NCI-H146 treated with DMSO at 0.1 percent for 48 hours (cell line): Measurements from ENCODE around the gene IGFBP6.

Experiments used
- DNase-seq: peaks from one replicate; lab custom pipeline; 2025; ENCODE audit not compliant: unreplicated experiment; lab: John Stamatoyannopoulos, UW

IGFBP6 gene, protein sequence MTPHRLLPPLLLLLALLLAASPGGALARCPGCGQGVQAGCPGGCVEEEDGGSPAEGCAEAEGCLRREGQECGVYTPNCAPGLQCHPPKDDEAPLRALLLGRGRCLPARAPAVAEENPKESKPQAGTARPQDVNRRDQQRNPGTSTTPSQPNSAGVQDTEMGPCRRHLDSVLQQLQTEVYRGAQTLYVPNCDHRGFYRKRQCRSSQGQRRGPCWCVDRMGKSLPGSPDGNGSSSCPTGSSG

DNA sequence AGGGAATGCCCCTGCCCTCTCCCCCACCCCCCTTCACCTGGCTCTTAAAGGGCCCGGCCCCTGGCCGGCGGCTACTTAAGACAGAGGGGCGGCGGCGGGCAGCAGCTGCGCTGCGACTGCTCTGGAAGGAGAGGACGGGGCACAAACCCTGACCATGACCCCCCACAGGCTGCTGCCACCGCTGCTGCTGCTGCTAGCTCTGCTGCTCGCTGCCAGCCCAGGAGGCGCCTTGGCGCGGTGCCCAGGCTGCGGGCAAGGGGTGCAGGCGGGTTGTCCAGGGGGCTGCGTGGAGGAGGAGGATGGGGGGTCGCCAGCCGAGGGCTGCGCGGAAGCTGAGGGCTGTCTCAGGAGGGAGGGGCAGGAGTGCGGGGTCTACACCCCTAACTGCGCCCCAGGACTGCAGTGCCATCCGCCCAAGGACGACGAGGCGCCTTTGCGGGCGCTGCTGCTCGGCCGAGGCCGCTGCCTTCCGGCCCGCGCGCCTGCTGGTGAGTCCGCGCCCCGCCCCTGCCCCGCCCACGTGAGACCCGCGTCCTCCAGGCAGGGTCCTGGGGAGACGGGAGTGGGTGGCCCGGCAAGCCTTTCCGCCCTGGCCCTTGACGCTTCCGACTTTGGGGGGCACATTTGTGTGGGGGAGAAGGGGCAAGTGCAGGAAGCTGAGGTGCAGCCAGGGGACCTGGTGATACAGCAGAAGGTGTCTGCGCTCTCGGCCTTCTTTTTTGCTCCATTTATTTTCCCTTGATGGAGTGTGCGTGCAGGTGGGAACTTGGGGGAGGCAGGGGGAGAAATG is at the start of gene IGFBP6:
TSS of gene IGFBP6 (plus strand) at position 104 of the 790 bp plus-strand sequence. CDS start at position 155, 51 bp downstream.
- peak; percentile 9 for DNase-seq

- no peak for DNase-seq
Measured at GRCh38 chr12:53048033-53048779, 49.3 kb upstream of the IGFBP6 start.

DNA sequence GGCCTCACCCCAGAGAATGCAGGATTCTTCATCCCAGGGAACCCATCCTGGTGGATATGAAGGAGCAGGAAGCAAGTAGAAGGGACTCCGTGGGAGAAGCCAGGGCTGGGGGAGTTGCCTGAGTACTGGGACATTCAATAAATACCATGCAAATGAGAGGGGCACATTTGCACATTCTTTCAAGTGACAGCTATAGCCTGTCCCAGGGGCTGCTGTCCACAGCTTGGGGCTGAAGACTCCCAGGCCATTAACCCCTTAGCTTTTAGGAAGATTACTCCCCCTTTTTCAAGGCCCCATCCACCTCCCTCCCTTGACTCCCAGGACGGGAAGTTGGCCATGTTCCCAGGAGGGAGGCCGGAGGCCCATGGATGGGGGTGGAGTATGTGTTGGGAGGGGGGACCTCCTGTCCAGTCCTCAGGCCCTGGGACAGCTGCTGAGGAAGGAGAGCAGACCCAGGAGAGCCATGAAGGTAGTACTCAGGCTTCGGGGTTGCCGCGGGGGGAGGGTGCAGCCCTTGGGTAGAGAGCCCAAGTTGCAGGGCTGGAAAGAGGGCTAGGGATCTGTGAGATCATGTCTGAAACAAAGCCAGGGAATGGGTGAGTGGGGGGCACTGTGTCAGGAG is 48.6 kb upstream of the IGFBP6 start:
- no peak for DNase-seq

- DNase-seq, result no peak
Measured at GRCh38 chr12:53049571-53050318, 47.7 kb upstream of the IGFBP6 start, which contains the start of gene TNS2. TNS2 (plus strand) TSS chr12:53050065; CDS start chr12:53050186, 121 bp downstream.

DNA sequence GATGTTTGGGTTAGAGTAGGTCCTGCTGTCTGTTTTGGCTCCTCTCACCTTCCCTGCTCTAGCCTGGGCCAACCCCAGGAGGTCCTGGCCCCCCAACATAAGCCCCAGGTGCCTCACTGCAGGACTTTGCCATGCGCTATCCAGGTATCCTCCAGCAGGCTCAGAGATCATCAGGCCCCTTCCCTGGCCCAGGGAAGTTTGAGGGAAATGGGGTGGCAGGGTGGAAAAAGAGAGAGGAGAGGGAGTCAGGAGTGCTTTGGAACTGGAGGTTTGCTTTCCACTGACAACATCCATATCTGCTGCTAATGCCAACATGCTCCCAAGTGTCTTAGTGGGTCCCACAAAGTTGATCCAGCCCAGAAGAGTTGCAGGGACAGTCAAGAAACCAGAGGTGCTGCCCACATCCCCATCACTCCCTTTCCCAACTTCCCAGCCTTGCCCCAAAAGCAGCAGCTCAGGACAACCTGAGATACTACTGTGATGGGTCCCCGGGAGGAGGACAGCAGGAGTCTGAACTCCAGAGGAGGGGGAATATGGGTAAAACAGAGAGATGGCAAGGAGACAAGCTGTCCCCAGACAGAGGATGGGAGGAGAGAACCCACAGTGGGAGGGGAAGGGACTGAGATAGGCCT is 46.9 kb upstream of the IGFBP6 start:
- DNase-seq, result no peak

- DNase-seq, result no peak
Measured at GRCh38 chr12:53051058-53051880, 46.2 kb upstream of the IGFBP6 start.

DNA sequence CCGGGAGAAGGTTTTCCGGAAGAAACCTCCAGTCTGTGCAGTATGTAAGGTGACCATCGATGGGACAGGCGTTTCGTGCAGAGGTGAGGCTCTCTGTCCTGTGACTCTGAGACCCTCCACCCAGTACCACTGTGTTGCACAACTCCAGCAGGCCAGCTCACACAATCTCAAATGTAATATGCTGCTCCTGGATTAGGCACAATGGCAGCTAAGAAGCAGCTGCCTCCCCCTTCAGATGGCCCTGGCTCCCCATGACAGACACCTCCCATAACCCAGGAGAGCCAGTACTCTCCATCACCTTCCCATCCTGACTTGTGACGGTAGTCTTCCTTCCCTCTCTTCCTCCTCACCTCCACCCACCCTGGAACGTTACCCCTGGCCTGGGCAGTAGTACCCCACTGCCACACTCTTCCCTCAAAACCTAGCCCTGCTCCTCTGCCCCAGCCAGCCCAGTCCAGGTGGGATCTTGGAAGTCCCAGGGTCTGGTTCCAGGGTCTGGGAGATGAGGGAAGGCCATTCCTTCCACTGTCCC is 45.5 kb upstream of the IGFBP6 start:
- DNase-seq, result no peak

- no peak for DNase-seq
Measured at GRCh38 chr12:53052419-53053217, 44.8 kb upstream of the IGFBP6 start.

DNA sequence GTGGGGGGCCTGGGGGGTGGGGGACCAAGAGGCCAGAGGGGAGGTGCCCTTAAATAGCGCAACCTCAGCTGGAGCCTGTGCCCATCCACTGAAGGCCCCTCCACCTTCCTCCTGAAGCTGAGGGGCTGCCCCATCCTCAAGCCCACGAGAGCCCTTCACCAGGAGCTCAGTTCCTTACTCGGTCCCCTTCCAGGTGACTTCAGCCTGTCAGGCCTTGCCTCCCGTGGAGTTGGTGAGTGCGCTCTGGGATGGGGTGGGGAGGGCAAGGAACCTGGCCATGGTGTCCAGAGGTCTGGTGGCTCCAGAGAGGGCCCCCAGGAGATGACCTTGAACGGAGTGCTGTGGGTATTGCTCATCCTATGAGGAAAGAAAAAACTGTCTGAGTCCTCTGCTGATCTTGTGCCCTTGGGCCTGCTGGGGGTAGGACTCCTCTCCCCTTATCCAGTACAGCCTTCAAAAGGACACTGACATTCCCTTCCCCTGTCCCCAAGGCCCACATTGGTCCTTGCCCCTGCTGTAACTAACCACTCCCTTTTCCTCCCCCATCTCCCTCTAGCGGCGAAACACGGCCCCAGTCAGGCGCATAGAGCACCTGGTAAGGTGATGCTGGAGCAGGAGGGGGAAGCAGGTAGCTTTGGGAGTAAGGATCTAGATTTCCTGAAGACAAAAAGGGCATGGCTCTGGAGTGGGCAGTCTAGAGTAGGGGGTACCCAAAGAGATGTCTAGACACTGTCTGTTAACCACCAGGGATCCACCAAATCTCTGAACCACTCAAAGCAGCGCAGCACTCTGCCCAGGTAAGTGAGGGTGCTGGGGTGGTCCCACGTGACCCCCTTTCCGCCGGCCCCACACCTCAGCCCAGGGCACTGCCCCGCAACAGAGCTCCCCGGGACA is 44.0 kb upstream of the IGFBP6 start:
- DNase-seq, result peak; percentile 76

DNA sequence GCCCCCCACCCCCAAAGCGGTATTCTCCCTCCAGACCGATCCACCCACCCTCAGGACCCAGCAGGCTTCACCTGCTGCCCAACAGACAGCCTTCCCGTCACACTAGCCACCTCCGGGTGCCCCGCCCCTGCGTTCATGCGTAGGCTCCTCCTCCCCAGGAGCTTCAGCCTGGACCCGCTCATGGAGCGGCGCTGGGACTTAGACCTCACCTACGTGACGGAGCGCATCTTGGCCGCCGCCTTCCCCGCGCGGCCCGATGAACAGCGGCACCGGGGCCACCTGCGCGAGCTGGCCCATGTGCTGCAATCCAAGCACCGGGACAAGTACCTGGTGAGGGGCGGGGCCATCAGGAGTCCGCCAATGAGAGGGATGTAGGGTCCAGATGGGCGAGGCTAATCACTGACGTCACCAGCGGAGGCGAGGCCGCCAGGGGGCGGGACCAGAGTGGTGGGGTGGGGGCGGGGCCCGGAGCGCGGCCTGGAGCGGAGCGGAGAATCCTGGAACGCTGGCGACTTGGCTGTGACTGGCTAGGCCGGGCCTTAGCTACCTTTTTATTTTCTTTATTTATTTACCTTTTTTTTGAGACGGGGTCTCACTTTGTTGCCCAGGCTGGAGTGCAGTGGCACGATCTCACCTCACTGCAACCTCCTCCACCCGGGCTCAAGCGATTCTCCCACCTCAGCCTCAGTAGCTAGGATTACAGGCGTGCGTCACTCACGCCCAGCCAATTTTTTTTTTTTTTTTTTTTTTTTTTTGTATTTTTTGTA is 43.2 kb upstream of the IGFBP6 start:
- peak; percentile 96 for DNase-seq

- no peak for DNase-seq
Measured at GRCh38 chr12:53055471-53056266, 41.8 kb upstream of the IGFBP6 start.

DNA sequence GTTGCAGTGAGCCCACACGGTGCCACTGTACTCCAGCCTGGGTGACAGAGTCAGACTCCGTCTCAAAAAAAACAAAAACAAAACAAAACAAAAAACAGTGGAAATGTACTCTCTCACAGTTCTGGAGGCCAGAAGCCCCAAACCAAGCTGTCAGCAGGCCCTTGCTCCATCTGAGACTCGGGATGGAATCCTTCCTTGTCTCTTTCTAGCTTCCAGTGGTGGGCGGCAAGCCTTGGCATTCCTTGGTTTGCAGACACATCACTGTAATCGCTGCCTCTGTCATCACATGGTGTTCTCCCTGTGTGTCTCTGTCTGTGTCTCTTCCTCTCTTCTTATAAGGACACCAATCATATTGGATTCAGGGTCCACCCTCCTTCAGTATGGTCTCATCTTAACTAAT is 41.2 kb upstream of the IGFBP6 start:
- no peak for DNase-seq

DNA sequence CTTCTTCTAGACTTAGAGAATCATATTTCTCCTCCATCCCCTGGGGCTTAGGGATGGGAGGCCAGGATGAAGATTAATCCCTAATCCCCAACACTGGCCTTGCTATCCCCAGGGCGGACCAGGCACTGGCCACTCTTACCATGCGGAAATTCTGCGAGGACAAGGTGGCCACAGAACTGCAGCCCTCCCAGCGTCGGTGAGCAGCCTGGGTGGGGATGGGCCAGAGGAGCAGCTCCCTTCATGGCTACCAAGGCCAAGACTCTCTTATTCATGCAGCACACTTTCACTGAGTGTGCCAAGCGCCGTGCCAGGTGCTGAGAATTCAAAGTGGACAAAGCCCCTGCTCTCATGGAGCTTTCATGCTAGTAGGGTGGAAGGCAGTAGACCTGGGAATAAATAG is 40.6 kb upstream of the IGFBP6 start:
- DNase-seq, result no peak

GRCh38 chr12:53057816-53058500 is 39.5 kb upstream of the IGFBP6 start:
- DNase-seq, result no peak
